Measurements from ENCODE around the gene AUH. TPM values are rescaled to one million over a fixed set of nuclear protein-coding genes. Genes with fewer than 3 reads are reported as not detected.
"Not testable (repeated sequence)": the region's sequence is repeated elsewhere in the genome, so short reads cannot be mapped to it uniquely, and the experiment has no call there.

AUH gene
- total RNA-seq, 1 donor from 2014 or later = 21.9 TPM

DNA sequence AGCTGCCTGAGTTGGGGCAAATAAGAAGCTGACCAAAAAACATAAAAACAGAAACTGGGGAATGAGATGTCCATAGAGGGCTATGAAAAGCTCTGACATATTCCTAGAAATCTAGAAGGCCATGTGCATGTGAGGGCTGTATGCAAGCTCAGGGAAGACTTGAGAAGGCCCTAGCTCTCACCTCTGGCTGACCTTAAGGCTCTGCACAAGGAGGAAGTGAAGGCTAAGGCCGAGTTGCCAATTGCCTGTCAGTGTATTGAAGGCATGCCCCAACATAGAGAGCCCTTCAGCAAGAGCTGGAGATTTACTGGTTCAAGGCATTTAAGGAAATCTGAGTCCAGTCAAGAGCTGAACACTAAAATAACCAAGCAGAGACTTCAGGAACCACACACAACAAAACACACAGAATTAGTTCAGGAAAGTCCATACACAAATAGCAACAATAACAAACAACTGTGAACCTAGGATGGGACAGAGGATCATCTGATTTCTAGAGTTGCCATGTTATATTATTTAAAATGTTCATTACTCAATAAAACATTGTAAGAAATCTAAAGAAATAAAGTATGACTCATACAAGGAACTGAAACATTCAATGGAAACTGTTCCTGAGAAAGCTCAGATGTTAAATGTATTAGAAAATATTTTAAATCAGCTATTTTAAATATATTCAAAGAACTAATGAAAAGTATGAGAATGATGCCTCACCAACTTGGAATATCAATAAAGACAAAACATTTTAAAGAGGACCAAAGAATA, 161.8 kb downstream of the AUH start:
- Histone ChIP-seq H3K4me3 (ENCODE audit: low read length in 3 of 3) (no peak overlapping the region), H3K9me3 (ENCODE audit: control insufficient read depth in 3 of 3, low read length in 3 of 3) (no peaks in the 10 kb centered on the region), H3K4me1 (ENCODE audit: control insufficient read depth in 3 of 3, insufficient read depth in 3 of 3, low read length in 3 of 3) (peaks cover 23 to 26% (median 25%) of the 10 kb centered on the region in 3 donors), H3K9ac (ENCODE audit: low read depth in 1 of 3, low read length in 3 of 3) (no peak overlapping the region), H3K27me3 (ENCODE audit: control insufficient read depth in 3 of 3, insufficient read depth in 3 of 3, low read length in 3 of 3) (no peaks in the 10 kb centered on the region), H3K36me3 (ENCODE audit: control insufficient read depth in 3 of 3, insufficient read depth in 3 of 3, low read length in 3 of 3) (no peaks in the 10 kb centered on the region), H3K27ac (ENCODE audit: low read depth, low read length) (no peak overlapping the region)

DNA sequence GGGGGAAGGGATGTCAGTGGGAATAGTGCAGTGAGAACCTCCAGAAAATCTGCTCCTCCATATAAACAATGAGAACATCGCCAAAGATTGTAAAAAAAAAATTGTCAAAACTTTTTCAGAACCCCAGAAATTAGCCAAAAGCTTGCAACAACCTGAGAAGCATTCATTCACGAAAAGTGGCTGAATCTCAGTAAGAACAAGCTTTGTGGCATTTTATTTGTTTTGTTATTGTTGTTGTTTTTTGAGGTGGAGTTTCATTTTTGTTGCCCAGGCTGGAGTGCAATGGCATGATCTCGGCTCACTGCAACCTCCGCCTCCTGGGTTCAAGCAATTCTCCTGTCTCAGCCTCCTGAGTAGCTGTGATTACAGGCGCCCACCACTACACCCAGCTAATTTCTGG, 162.8 kb downstream of the AUH start:
- not testable (repeated sequence) for H3K36me3 ChIP-seq (ENCODE audit: control insufficient read depth in 3 of 3, insufficient read depth in 3 of 3, low read length in 3 of 3); H3K9me3 ChIP-seq (ENCODE audit: control insufficient read depth in 3 of 3, low read length in 3 of 3); H3K27me3 ChIP-seq (ENCODE audit: control insufficient read depth in 3 of 3, insufficient read depth in 3 of 3, low read length in 3 of 3); H3K27ac ChIP-seq (ENCODE audit: low read depth, low read length); H3K9ac ChIP-seq (ENCODE audit: low read depth in 1 of 3, low read length in 3 of 3); H3K4me3 ChIP-seq (ENCODE audit: low read length in 3 of 3)
- peaks cover 28 to 36% (median 35%) of the 10 kb centered on the region in 3 donors for H3K4me1 ChIP-seq (ENCODE audit: control insufficient read depth in 3 of 3, insufficient read depth in 3 of 3, low read length in 3 of 3)

DNA sequence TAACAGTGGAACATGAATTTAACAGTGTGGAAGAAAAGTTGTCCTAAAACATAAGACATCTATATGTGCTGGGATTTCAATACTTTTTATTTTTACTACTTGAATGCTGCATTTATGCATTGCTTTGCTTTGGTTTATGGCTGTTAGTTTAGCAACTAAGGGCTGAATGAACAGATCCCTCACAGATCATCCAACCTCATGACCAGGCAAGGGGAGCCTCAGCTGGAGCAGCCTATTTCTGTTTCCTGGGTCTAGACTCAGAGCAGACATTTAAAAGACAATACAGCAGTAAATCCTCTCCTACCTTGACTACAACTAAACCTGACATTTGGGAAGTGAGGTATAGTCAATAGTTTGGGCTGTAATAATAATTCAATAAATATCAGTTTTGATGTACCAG, 163.3 kb downstream of the AUH start:
- Histone ChIP-seq H3K4me1 (ENCODE audit: control insufficient read depth in 3 of 3, insufficient read depth in 3 of 3, low read length in 3 of 3) (peaks cover 33 to 39% (median 38%) of the 10 kb centered on the region in 3 donors), H3K9me3 (ENCODE audit: control insufficient read depth in 3 of 3, low read length in 3 of 3) (no peaks in the 10 kb centered on the region), H3K36me3 (ENCODE audit: control insufficient read depth in 3 of 3, insufficient read depth in 3 of 3, low read length in 3 of 3) (no peaks in the 10 kb centered on the region), H3K4me3 (ENCODE audit: low read length in 3 of 3) (no peak overlapping the region), H3K27me3 (ENCODE audit: control insufficient read depth in 3 of 3, insufficient read depth in 3 of 3, low read length in 3 of 3) (no peaks in the 10 kb centered on the region), H3K9ac (ENCODE audit: low read depth in 1 of 3, low read length in 3 of 3) (no peak overlapping the region), H3K27ac (ENCODE audit: low read depth, low read length) (peak overlapping the region; percentile 100)

DNA sequence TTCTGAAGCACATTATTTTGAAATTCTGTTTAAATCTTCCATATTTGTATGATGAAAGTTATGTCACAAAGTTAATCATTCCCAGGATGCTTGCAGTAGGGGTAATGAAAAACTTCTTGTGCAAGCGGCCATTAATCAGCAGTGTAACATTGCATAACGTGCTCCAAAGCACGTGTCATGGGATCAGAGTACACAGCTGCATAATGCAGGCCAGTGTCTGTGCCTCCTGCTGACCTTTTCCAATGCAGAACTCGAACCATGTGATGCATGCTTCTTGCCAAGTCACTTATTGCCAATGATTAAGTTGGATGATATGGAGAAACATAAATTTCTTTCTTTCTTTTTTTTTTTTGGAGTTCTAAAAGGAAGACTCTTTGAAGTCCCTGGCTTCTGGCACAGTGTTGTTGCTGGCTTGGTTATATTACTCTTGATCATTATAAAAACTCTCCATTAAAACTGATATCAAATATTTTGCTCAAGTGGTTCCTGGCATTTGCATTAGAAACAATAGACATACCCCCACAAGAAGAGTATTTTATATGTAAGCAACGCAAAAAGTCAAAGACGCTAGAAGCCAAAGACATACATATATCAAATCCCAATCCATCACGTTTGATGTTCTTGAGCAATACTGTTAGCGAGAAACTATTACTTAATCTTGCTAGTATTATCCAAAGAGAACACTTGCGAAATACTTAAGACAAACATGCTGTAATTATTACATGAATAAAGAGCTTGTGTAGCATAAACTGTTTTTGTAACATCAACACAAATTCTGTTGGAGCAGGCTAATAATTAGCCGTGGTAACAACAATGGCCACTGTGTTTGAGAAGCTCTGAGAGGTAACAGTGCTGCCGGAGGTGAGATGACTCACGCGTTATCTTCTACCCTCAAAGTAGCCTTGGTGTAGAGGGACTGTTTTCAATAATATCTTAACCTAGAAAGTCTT, 164.2 kb downstream of the AUH start:
- Histone ChIP-seq H3K27ac (ENCODE audit: low read depth, low read length) (peak overlapping the region; percentile 100), H3K4me1 (ENCODE audit: control insufficient read depth in 3 of 3, insufficient read depth in 3 of 3, low read length in 3 of 3) (peaks cover 38 to 44% (median 39%) of the 10 kb centered on the region in 3 donors), H3K9me3 (ENCODE audit: control insufficient read depth in 3 of 3, low read length in 3 of 3) (no peaks in the 10 kb centered on the region), H3K36me3 (ENCODE audit: control insufficient read depth in 3 of 3, insufficient read depth in 3 of 3, low read length in 3 of 3) (no peaks in the 10 kb centered on the region), H3K27me3 (ENCODE audit: control insufficient read depth in 3 of 3, insufficient read depth in 3 of 3, low read length in 3 of 3) (no peaks in the 10 kb centered on the region), H3K4me3 (ENCODE audit: low read length in 3 of 3) (no peak overlapping the region), H3K9ac (ENCODE audit: low read depth in 1 of 3, low read length in 3 of 3) (peak overlapping the region in 1 of 3 donors; percentile 26)

DNA sequence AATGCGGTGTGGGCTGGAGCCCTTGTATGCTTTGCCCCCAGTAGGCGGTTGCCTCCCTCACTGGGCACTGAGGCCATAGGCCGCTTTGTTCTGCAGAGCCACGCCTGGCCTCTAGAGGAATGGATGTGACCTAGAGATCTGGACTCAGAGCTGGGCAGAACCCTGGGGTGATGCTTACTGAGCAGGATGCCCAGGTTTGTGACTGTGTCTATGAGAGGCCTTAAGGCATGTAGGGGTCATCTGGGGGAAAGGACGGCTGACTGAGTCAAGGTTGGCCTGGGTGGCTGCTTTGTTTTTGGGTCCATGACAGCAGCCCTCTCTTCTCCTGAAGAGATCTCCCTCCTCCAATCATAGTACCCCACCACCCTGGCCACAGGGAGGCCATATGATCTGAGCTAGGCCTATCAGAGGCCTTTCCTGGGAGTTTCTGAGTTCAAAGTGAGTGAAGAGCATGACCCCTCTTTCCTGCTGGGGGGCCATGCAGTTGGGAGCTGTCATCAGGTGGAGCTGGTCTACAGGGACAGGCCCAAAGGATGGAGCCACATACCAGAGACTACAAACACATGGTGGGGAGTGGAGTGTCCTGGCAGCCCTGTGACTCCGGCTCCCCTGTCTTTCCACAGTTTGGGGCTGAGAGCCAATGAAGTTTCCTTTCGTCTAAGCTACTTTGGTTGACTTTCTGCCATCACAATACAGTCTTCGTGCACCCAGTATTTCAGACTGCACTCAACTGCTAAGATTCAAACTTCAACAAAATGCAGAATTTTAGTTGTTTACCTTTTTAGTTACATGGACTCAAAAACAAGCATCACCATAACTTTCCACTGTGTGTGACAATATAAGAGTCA, 165.4 kb downstream of the AUH start:
- Histone ChIP-seq H3K27me3 (ENCODE audit: control insufficient read depth in 3 of 3, insufficient read depth in 3 of 3, low read length in 3 of 3) (no peaks in the 10 kb centered on the region), H3K4me1 (ENCODE audit: control insufficient read depth in 3 of 3, insufficient read depth in 3 of 3, low read length in 3 of 3) (peaks cover 48 to 55% (median 51%) of the 10 kb centered on the region in 3 donors), H3K27ac (ENCODE audit: low read depth, low read length) (peak overlapping the region; percentile 100), H3K36me3 (ENCODE audit: control insufficient read depth in 3 of 3, insufficient read depth in 3 of 3, low read length in 3 of 3) (no peaks in the 10 kb centered on the region), H3K4me3 (ENCODE audit: low read length in 3 of 3) (no peak overlapping the region), H3K9me3 (ENCODE audit: control insufficient read depth in 3 of 3, low read length in 3 of 3) (no peaks in the 10 kb centered on the region), H3K9ac (ENCODE audit: low read depth in 1 of 3, low read length in 3 of 3) (no peak overlapping the region)

DNA sequence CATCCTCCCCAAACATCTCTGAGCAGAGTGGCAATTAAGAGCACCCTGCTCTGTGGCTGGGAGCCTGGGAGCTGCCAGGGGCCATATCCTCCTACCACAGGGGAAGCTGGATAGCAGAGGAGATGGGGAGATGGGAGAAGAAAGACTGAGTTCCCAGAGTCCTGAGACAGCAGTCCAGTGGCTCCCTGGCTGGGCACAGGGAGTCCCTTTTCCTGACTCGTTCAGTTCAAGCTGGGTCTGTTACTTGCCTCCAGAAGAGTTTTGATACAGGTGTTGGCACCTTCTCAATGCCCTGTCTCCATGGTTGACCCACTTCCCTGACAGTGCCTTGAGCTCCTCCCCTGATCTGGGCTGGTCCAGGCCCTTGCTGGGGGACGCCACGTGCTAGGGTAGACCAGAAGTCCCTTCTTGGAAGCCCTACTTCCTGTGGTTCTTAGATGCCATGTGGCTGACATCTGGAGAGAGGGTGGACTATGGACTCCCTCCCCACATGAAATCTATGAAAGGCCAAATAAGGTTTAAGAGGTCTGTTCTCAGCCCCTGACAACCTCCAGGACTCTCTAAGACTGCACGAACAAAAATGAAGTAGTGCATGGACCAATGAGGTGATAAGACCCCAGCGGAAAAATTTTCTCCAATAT, 166.2 kb downstream of the AUH start:
- Histone ChIP-seq H3K27ac (ENCODE audit: low read depth, low read length) (peak overlapping the region; percentile 100), H3K4me1 (ENCODE audit: control insufficient read depth in 3 of 3, insufficient read depth in 3 of 3, low read length in 3 of 3) (peaks cover 48 to 55% (median 55%) of the 10 kb centered on the region in 3 donors)

DNA sequence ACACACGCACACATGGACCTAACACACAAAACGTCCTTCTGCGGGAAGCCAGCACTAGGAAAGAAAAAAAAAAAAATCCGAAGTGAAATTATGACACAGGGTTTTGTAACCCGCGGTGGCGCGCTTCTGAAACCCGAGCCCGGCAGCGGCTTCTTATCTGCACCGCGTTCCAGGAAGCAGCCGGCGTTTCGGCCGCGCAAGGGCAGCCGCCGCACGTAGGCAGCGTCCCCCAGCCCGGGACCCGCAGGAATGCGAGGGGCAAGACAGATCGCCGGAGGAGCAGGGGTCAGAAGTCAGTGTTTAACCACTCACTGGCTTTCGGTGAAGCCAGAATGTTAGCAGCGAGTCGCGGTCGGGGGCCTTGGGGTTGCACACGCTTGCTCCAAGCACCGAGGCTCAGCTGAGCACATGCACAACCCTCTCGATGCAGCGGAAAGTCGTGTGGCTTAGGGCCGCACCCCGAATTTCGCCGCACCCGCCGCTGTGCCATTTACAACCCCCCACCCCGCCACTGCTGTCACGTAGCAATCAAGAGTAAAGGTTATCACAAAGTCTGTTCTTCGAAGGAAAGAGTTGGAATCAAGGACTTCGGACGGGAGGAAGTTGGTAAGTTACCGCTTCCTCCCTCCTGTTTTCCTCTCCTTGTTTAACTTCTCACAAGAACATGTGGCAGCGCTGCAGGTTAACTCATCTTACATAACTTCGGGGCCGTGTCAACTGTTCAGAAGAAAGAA, 167.9 kb downstream of the AUH start:
- Histone ChIP-seq H3K9me3 (ENCODE audit: control insufficient read depth in 3 of 3, low read length in 3 of 3) (no peaks in the 10 kb centered on the region), H3K4me3 (ENCODE audit: low read length in 3 of 3) (peak overlapping the region; percentile 76 to 77 (median 76)), H3K27me3 (ENCODE audit: control insufficient read depth in 3 of 3, insufficient read depth in 3 of 3, low read length in 3 of 3) (no peaks in the 10 kb centered on the region), H3K27ac (ENCODE audit: low read depth, low read length) (peak overlapping the region; percentile 100), H3K9ac (ENCODE audit: low read depth in 1 of 3, low read length in 3 of 3) (peak overlapping the region; percentile 98), H3K36me3 (ENCODE audit: control insufficient read depth in 3 of 3, insufficient read depth in 3 of 3, low read length in 3 of 3) (no peaks in the 10 kb centered on the region), H3K4me1 (ENCODE audit: control insufficient read depth in 3 of 3, insufficient read depth in 3 of 3, low read length in 3 of 3) (peaks cover 48 to 55% (median 55%) of the 10 kb centered on the region in 3 donors)

More for the DNA sequence above, 166.2 kb downstream of the AUH start:
- Histone ChIP-seq H3K9ac (ENCODE audit: low read depth in 1 of 3, low read length in 3 of 3) (peak overlapping the region in 1 of 3 donors; percentile 43), H3K4me3 (ENCODE audit: low read length in 3 of 3) (no peak overlapping the region), H3K9me3 (ENCODE audit: control insufficient read depth in 3 of 3, low read length in 3 of 3) (no peaks in the 10 kb centered on the region), H3K36me3 (ENCODE audit: control insufficient read depth in 3 of 3, insufficient read depth in 3 of 3, low read length in 3 of 3) (no peaks in the 10 kb centered on the region), H3K27me3 (ENCODE audit: control insufficient read depth in 3 of 3, insufficient read depth in 3 of 3, low read length in 3 of 3) (no peaks in the 10 kb centered on the region)

DNA sequence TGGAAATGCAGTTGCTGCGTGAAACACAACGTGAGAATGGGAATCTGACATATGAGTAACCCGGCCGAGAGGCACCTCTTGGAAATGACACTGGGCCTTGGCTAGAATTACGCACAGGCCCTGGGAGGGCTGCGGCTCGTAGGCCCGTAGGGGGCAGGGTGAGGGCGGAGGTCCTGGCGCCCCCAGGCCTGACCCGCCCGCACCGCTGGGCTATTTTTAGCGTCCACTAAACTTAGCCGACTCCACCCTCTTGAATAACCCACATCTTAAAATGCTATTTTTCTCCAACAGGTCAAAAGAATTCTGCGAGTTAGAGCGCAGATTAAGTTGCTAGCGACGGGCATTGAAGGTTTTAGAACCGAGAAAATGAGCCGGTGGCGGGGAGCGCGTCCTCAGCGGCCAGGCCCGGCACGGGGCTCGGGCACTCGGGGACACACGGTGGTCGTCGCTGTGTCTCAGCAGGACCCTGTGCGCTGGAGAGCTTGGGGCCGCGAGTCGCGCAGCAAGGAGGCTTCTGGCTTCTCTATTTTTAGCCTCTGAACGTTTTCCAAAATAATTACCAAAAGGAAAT, 168.5 kb downstream of the AUH start:
- H3K4me3 ChIP-seq (ENCODE audit: low read length in 3 of 3) = peak overlapping the region; percentile 76 to 77 (median 76)
- no peaks in the 10 kb centered on the region for H3K27me3 ChIP-seq (ENCODE audit: control insufficient read depth in 3 of 3, insufficient read depth in 3 of 3, low read length in 3 of 3)
- peak overlapping the region; percentile 100 for H3K27ac ChIP-seq (ENCODE audit: low read depth, low read length)
- peak overlapping the region; percentile 98 for H3K9ac ChIP-seq (ENCODE audit: low read depth in 1 of 3, low read length in 3 of 3)
- H3K36me3 ChIP-seq (ENCODE audit: control insufficient read depth in 3 of 3, insufficient read depth in 3 of 3, low read length in 3 of 3) = no peaks in the 10 kb centered on the region
- H3K4me1 ChIP-seq (ENCODE audit: control insufficient read depth in 3 of 3, insufficient read depth in 3 of 3, low read length in 3 of 3) = peaks cover 47 to 55% (median 55%) of the 10 kb centered on the region in 3 donors
- H3K9me3 ChIP-seq (ENCODE audit: control insufficient read depth in 3 of 3, low read length in 3 of 3) = no peaks in the 10 kb centered on the region
